ENCODE results near the gene ATP10A.
A peak's percentile ranks its signal among the peaks of the same experiment; 100 is the strongest.

Gene ATP10A

DNA sequence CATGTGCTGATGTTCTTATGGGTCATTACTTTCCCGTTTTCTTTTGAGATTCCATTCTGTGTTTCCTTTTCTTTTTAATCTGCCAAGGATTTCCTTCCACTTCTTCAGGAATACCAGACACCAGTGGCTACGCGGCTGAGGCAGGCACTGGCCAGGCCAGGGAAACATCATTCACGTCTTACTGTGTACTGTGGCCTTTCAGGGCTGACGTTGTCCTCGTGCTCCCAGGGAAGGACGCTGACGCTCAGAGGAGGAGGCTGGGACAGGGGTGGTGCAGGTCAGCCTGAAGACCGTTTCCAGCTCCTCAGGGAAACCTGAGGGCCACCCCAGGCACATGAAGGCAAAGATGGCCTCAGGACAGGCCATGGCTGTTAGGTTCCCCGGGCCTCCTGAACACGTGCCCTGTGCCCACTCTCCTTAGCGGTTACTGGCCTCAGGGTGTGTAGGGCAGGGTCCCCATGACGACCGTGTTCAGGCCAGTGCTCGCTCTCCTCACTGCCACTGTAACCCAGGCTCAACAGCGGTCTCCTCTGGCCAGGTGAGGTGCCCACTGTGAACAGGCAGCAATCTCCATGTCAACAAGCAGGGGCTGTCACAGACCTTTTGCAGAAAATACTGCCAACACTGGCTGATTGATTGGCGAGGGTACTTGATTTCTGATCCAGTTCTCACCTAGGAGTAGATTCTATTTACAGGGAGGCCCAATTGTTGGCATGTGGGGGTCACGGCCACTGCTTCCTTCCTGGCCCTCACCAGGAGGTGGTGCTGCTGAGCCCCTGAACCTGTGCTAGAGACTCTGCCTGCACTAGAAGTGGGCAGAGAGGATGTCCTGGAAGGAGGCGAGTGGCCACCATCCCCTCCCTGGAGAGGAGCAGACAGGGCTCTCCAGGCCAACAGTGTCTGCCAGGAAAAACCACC is 169.5 kb downstream of the ATP10A start:
- DNase-seq, result peak; percentile 10

DNA sequence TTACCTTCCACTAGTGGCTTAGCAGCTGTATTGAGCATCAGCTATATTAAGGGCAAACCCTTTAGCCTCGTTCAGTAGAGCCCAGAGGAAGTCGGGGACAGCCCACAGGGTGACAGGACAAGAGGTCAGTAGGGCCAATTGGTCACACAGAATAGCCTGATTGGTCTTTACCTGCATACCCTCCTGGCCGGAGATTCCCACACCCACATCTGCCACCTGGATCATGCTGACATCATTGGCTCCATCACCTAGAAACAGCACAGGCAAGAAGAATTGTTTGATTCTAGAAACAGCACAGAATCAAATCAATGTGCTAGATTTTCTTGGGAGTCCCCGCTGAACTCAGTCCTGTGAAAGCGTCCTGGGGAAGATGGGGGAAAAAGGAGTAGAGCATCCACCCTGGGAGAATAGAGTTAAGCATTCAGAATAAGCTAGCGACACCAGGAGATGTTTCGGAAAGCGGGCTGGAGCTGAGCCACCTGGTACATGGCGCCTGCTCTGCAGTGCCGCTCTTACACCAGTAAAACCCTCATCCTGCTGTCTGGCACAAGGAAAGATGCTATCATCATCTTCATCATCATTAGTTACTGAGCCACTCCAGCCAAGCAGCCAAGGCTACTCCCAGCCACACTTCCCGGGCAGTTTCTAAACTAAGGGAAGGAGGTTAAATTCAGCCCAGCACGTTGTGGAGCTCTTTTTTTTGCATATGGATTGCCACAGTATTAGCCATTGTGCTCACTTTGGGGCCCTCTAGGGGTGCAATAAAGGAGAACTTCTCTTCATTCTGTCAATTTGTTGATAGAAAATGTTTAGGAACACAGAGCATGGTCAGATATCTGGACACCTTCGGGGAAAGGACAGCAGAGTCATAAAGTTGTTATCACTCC is 171.3 kb downstream of the ATP10A start:
- DNase-seq, result peak; percentile 0

DNA sequence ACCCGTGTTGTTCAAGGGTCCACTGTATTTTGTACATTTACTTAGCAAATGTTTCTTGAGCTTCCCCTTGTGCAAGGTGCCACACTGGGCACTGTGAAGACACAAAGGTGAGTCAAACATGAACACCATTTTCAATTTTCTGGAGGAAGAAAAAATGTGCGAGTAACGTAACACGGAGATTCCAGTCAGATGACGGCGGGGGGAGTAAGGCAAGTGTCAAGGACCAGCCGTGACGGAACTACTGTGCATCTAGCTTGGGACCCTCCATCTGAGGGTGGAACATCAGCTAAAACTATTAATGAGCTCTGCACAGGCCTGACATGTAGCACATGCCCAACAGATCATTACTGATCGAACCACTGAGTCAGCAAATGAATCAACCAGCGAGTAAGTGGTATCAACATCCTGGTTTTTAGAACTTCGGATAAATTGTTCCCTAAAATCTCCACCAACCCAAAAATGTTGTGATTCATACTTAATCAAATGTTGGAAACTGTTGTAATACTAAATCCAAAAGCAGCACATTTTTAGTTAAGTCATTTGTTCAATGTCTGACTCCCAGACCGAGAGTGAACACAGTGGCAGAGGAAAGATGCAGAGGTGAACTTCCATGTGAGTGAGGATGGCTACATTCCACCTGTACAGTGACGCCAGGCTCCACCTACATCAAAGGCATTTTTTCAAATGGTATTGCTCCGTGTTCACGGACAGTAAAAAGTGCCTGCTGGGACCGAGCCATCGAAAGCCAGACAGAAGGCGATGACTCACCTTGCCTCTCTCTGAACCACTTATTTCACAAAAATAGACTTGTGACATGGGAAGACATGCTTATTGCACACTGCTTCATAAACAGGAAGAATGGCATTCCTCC is 172.2 kb downstream of the ATP10A start:
- DNase-seq, result no peak

DNA sequence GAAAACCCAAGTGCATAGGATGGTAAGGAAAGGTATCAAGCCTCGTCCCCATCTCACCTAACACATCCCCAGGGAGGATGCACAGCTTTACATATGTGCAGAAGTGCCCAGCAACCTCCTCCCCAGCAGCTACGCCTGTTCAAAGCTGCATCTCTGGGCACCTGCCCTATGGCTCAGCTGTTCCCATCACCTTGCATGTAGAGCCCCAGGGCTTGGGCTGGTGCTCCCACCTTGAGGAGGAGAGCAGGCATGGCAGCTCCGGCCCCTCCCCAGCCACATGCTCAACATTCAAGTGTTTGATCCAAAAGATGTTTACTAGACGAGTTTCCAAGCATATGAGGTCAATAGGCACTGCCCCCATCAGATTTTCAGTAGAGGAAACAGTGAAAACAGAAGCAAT is 173.5 kb downstream of the ATP10A start:
- no peak for DNase-seq

DNA sequence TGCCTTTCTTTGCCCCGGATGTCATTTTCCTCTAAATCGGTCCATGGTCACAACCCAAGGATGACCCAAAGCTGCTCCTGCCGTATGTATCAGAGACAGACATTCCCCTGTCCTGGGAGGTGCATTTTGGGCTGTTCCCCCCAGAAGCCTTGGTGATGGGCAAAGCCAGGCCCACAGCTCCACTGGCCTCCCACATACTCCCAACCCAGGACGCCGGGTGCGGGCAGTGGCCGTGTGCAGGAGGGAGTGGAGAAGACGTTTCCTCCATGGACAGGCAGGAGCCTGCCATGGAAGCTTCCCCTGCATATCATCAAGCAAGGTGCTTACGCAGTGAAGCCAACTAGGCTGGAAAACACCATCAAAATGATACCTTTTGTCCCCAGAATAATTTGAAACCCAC is 175.0 kb downstream of the ATP10A start:
- DNase-seq, result no peak

DNA sequence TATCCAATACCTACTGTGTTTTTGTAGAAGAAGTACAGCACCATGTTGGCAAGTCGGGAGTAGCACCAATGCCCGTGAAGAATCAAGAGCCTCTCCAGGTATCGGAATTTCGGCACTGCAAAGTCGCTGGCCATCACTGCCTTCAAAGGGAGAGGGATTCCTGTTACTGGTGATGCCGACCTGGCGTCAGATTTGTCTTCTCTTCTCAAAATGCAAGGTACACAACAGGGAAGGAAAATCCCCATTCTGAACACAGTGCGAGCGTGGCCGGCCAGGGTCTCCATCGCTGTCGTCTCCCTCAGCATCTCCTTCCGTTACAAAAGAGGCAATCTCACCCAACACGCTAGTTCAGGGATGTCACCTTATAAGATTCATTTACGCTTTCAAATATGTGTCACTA is 175.4 kb downstream of the ATP10A start:
- DNase-seq, result no peak

DNA sequence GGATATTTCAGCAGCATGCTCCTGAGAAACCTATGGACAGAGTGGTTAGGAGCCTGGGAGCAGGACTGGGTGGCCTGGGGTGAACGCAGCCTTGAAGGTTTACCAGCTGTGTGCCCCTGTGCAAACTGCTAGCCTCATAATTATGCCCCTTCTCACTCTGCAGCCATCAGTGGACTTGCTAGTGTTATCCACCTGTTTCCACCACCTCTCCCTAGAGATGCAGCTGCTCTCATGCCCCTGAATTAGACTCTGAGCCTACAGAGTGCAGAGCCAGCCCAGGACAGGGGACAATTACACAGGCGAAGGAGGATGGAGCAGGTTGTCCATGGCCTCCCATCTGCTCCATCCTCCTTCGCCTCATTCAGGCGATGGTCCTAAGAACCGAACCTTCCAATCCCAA is 175.9 kb downstream of the ATP10A start:
- no peak for DNase-seq

DNA sequence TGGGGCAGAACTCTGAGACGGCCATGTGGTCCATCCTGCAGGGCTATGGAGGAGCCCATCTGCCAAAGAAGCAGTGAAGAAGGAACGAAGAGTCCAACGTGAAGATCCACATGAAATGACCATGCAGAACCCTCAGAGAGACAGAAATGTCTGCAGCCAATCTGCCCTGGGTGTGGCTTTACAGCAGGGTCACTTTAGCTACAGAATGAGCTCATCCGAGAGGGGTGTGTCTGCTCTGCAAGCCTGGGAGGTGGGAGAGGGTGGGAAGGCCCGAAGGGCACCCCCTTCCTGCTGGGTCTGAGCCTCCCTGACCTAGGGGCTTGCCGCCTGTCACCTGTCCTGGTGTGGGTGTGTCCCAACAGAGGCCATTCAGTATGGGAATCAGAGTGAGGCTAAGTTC is 176.3 kb downstream of the ATP10A start:
- no peak for DNase-seq

DNA sequence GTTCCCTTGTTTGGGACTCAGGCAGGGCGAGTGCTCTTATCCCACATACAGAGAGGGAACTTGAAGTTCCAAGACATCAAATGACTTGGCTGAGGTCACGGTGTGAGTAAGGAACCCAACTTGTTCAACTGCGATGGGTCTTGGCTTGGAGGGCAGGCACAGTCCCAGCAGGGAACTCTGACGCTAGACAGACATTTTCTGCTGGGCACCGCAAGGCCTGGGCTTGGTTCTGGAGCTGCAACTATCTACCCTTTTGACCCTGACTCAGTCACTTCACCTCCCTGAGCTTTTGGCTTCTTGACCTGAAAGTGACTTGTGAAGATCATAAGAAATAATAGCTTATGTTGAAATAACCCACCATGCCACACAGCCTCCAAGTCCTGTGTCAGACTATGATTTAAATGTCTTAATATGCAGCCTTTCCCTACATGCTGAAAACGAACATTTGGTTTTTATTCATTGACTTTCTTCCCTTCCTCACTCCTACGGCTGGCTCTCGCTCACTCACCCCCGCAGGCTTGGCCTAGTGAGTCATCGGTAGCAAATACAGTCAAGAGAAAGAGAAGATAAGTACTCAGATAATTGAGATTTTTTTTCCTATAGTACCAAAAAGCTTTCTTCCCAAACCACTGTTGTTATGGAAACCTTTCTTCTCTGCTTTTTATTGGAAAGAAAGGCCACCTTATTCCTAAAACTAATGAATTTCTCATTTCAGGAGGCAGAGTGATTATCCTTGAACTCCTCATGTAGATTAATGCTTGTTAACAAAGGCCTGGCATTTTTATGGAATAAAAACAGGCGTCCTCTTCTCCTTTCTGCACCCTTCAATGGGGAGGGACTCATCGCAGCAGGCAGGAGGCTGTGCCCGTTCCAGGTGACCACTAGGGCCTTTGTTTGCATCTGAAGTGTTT is 178.4 kb downstream of the ATP10A start:
- no peak for DNase-seq

DNA sequence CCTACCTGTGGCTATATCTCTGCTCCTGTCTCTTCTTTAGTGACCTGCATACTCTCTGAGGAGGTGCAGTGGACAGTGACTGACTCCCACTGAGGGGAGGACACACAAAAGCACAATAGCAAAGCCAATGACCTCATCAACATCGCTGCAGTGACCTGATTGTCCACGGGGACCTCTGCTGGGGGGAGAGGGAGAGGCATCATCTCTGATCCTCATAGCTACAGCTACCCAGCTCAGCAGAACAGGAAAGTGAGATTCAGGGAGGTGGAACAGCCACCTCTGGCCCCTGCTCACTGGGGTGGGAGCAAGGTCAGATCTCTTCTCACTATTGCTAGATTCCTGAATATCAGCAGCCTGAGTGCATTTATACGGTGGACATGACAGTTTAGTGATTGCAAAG is 179.2 kb downstream of the ATP10A start:
- DNase-seq, result no peak

DNA sequence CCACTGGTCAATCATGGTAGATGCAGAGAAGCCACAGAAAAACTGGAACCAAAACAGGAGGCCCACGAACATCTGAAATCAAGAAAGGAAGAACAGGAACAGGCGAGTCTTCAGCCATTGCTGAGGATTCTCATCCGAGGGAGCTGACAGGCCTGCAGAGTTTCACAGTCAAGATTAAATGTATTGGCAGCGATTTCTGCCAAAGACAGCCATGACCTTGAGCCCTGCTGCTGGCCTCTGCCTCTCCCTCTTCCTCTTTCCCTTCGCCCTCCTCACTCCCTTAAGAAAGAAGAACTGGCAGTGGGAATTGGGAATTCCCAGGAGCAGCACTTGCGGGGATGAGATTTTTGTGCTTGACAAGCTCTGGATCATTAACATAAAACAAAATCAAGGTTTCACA is 179.7 kb downstream of the ATP10A start:
- DNase-seq, result no peak

DNA sequence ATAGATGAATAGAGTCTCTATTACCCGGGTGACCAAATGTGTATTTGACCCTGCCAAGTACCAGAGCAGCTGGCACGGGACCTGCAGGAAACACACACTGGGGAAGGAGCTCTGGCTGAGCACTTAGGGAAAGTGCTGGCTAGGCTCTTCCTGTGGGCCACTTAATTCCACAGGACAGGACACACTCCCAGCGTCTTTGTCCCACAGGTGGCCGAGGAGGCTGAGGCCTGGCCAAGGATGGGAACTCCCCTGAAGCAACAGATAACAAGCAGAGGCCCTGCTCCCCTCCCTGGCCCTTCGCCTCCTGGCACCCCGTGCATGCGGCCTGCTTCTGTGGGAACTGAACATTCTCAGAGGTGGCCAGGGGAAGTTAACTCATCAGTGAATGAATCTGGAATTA is 180.8 kb downstream of the ATP10A start:
- DNase-seq, result no peak

DNA sequence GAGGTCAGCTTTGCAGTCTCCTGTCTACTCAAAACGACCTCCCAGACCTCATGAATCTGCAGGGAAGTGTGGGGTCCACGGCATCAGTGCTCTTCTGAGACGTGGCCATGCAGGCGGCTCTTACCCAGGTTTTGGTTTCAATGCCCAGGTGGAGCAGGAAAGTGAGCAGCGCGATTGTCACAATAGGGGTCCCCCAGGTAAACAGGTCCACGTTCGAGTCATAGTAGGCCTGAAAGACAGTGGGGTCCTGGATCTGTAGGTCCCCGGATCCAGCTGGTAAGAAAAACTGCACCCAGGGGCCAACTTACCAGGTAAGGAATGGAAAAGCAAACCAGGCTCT is 182.5 kb downstream of the ATP10A start:
- DNase-seq, result no peak

DNA sequence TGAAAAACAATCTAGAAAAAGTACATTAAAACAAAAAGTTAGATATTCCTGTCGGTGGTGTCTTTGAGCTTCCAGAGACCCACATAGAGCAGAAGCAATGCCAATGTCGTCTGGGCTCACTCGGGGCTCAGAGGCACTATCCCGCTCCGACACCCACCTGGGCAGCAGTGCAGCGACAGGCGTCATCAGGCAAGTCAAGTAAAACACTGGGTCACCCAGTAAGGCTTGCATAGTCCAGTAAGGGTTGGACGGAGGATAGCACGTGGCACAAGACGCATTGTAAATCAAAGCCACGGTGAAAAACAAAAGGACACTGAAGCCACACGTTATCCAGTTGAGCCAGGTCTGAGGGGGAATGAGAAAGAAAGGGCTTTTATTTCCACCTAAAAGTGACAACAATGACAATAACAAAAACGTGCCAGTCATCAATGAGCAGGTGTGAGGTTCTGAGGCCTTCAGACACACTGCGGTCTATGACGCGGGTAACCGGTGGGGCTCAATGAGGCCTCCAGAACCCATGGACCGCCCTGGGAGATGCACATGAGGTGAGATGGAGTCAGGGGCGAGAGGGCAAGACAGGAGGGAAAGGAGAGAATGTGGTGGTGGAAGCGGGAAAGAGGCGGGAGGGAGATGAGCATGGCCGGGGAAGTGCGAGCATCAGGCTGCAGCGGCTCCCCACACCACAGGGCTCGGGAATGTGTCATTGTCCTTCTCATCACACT is 183.0 kb downstream of the ATP10A start:
- DNase-seq, result no peak

DNA sequence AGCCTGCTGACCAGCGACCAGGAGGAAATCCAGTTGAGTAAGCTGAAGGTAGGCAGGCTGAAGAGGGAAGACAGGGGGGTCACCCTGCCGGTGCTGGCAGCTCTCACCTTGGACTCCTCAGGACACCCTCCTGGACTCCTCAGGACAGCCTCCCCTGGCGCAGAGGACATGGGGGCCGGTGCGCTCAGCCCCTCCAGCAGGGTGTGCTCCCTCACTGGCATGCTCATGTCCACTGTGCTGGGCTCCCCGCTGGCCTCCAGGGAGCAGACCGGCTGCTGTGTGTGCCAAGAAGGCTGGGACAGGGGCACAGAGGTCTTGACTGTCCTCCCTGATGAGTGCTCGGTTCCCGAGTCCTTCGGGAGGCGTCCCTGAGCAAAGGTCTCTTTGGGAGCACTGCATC is 183.6 kb downstream of the ATP10A start:
- no peak for DNase-seq

DNA sequence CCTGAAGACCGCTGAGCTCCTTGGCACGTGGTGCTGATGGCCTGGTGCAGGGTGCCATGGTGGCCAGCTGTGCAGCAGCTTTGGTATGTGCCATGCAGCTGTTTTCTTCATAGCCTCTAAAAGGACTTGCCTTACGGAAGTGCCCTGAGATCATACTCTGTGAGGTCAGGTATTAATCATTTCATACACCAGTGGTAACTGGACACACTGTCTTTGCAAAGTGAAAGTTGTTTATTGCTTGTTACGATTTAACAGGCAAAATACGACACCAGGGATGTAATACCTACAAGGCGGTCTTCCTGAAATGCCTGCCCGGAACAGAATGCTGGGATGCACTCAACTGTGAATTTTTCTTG is 184.6 kb downstream of the ATP10A start:
- DNase-seq, result no peak

DNA sequence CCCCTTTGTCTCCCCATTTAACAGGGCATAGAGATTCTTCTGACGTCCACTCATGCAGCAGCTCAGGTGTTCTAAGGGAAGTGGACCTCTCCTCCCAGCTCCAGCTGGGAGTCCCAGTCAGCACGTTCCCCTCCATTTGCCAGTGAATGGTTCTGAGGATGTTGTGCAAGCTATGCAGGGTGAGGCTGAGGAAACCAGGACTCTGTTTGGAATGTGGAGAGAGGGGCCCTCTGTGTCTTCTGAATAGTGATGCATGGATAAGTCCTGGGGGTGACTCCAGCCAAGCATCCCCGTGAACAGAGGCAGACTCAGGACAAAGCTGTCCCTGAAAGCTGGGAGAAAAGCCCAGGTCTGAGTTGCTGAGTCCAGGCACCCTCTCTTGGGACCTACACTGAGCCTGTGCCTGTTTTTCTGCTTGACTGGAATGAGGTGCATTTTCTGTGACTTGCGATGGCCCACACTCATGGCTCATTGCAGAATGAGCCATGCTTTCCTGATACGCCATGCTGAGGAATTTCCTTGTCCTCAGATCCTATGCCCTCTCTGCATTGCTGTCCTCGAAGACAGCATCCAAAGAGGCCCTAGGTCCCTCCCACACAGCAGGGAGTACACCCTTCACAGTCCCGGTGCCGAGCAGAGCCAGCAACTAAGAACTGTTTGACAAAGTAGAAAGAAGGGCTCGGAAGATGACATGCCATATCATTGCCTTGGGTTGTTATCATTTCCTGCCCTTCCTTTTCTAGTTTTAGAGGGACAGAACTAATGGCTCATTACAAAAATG is 185.2 kb downstream of the ATP10A start:
- no peak for DNase-seq

DNA sequence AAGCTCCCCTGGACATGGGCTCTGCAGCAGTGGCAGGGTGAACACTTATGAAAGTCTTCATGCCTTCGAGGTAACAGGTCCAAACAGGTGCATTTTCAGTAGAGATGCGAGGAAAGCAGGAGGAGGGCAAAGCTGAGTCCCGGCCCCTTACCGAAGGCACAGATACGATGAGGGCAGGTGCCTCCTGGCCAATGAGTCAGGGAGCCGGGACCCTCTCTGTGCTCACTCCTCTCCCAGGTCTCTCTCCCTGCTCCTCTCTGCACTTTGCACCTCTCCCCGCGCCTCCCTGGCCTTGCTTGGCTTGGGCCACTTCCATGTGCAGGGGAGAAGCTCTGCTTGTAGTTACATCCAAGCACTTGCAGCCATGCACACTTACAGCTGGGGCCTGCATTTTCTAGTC is 187.1 kb downstream of the ATP10A start:
- no peak for DNase-seq

DNA sequence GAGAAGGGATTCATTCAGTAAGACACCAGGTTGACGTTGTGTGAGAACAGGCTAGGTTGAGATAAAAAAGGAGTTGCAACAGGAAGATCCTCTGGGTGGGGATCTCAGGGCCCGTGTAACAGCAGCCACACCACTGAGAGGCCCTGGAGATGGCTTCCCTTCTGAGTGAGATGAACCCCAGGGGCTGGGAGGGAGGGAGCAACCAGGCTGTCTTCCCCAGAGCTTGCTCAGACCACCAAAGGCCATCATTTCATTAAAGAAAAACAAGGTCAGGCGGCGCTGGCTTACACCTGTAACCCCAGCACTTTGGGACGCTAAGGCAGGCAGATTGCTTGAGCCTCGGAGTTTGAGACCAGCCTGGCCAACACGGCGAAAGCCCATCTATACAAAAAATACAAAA is 187.7 kb downstream of the ATP10A start:
- DNase-seq, result no peak

DNA sequence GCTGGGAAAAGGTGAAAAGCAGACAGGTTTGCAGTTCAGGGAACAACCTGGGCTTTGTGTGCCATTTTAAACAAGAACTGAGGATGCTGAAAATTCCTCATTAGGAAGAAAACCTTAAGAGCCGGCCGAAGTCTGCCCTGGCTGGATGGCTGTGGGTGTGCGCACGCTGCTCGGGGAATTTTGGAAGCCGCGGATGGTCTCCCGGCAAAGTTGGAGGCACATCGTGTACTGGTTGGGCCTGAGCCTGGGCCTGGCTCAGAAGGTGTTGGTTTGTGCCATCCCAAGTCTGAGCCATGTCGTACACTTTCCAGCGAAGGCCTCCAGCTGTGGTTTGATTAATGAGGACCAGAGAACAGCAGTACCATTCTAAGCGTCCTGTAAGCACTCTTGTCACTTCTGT is 188.2 kb downstream of the ATP10A start:
- DNase-seq, result no peak

DNA sequence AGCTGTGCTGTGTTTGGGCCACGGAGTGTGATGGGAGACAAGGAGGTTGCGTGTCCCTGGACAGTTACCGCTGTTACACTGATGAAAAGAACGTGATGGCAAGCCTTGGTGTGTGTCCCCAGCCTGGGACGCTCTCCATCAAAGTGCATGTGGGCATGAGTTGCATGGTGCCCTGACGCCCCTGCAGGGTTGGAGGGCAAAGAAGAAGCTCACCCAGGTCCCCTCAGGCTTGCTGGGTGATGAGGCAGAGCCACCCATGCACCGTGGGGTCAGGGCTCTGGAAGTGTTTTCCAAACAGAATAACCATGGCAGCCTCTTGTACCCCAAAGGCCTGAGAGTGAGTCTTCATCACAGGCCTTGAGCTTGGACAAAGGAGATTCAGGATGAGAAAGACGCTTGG is 189.2 kb downstream of the ATP10A start:
- DNase-seq, result no peak
